GM19023 (cell line): ENCODE results near the gene PGA4.
"Not testable (repeated sequence)": the region's sequence is repeated elsewhere in the genome, so short reads cannot be mapped to it uniquely, and the experiment has no call there.

Experiments
- ATAC-seq: cut with Tn5 transposase; IDR thresholded peaks from one replicate; pipeline ENCODE4 v1.9.1; 2021; ENCODE audit warnings: mild to moderate bottlenecking, moderate library complexity; ENCODE audit not compliant: unreplicated experiment

The PGA4 gene

GRCh38 chr11:61203873-61204272 is 18.3 kb upstream of the PGA4 start:
- ATAC-seq, result not testable (repeated sequence)

- ATAC-seq, result not testable (repeated sequence)
Observed at GRCh38 chr11:61204502-61205059, 17.6 kb upstream of the PGA4 start.

GRCh38 chr11:61207636-61208310 is 14.4 kb upstream of the PGA4 start:
- not testable (repeated sequence) for ATAC-seq

- not testable (repeated sequence) for ATAC-seq
Observed at GRCh38 chr11:61210629-61211028, 11.5 kb upstream of the PGA4 start.

- ATAC-seq, result not testable (repeated sequence)
Observed at GRCh38 chr11:61211327-61211952, 10.7 kb upstream of the PGA4 start.

GRCh38 chr11:61212202-61212601 is 9.9 kb upstream of the PGA4 start:
- ATAC-seq, result not testable (repeated sequence)

GRCh38 chr11:61213711-61214324 is 8.3 kb upstream of the PGA4 start:
- ATAC-seq, result not testable (repeated sequence)

- not testable (repeated sequence) for ATAC-seq
Observed at GRCh38 chr11:61218306-61218705, 3.8 kb upstream of the PGA4 start.

- ATAC-seq, result not testable (repeated sequence)
Observed at GRCh38 chr11:61219016-61219415, 3.1 kb upstream of the PGA4 start.

GRCh38 chr11:61222692-61223091 is 545 bp downstream of the PGA4 start:
- ATAC-seq, result not testable (repeated sequence)

GRCh38 chr11:61226457-61227137 is 4.5 kb downstream of the PGA4 start:
- ATAC-seq, result not testable (repeated sequence)

- not testable (repeated sequence) for ATAC-seq
Observed at GRCh38 chr11:61229458-61229857, 7.3 kb downstream of the PGA4 start.

GRCh38 chr11:61231033-61231432 is 8.9 kb downstream of the PGA4 start:
- not testable (repeated sequence) for ATAC-seq

- not testable (repeated sequence) for ATAC-seq
Observed at GRCh38 chr11:61231585-61231984, 9.4 kb downstream of the PGA4 start.

GRCh38 chr11:61232548-61233145 is 10.5 kb downstream of the PGA4 start:
- ATAC-seq, result not testable (repeated sequence)

GRCh38 chr11:61237130-61237529 is 15.0 kb downstream of the PGA4 start:
- not testable (repeated sequence) for ATAC-seq

- ATAC-seq, result not testable (repeated sequence)
Observed at GRCh38 chr11:61240288-61240687, 18.1 kb downstream of the PGA4 start.

GRCh38 chr11:61240875-61241274 is 18.7 kb downstream of the PGA4 start, which contains the start of gene PGA5:
PGA5 (plus strand) TSS chr11:61241175; CDS start chr11:61241227, 52 bp downstream.
- ATAC-seq, result not testable (repeated sequence)

GRCh38 chr11:61241526-61241925 is 19.4 kb downstream of the PGA4 start:
- ATAC-seq, result not testable (repeated sequence)

- not testable (repeated sequence) for ATAC-seq
Observed at GRCh38 chr11:61245284-61245964, 23.3 kb downstream of the PGA4 start.
